Natural killer cell (primary cell): ENCODE data around the gene PHF3. TPM values are rescaled to one million over a fixed set of nuclear protein-coding genes. Genes with fewer than 3 reads are reported as not detected.

Experiments used
- ATAC-seq, 3 donors: fragments of 150-1000 bp in 2 of 3; fragments of 200-7000 bp in 1 of 3; cut with Tn5 transposase; 1 replicate in 1 of 3; 2 replicates in 2 of 3; pipeline ENCODE4 v1.10.0; 2021; ENCODE audit warnings: mild to moderate bottlenecking in 2 of 3, moderate library complexity in 2 of 3
- DNase-seq, 2 donors: peaks; one replicate each; pipeline versions ENCODE4 v3.0.0 to v3.0.0-alpha.2; 2013 to 2021; ENCODE audit warnings: mixed read lengths in 1 of 2
- H3K27ac ChIP-seq: one replicate; pipeline ENCODE4 v1.5.1; 2013; ENCODE audit warnings: mild to moderate bottlenecking, low read length
- H3K27me3 ChIP-seq: one replicate; pipeline ENCODE4 v1.6.1; 2013; ENCODE audit warnings: low read length; ENCODE audit not compliant: control insufficient read depth, insufficient read depth
- H3K36me3 ChIP-seq: one replicate; pipeline ENCODE4 v1.6.1; 2013; ENCODE audit warnings: low read length; ENCODE audit not compliant: control insufficient read depth, insufficient read depth
- H3K4me1 ChIP-seq: one replicate; pipeline ENCODE4 v1.6.1; 2013; ENCODE audit warnings: low read length; ENCODE audit not compliant: control insufficient read depth, insufficient read depth
- H3K4me3 ChIP-seq: one replicate; pipeline ENCODE4 v1.5.1; 2013; ENCODE audit warnings: low read length
- H3K9me3 ChIP-seq: one replicate; pipeline ENCODE4 v1.6.1; 2013; ENCODE audit warnings: low read length; ENCODE audit not compliant: control insufficient read depth, insufficient read depth
- H3K27ac Mint-ChIP-seq, 2 donors: one replicate each; pipeline ENCODE4 v1.8.0; 2022; ENCODE audit warnings: mild to moderate bottlenecking in 2 of 2, mixed read lengths in 2 of 2, moderate library complexity in 1 of 2
- H3K27me3 Mint-ChIP-seq, 2 donors: one replicate each; pipeline ENCODE4 v1.8.0; 2022; ENCODE audit warnings: low read depth in 2 of 2, mixed read lengths in 2 of 2
- H3K36me3 Mint-ChIP-seq: one replicate; pipeline ENCODE4 v1.8.0; 2022; ENCODE audit warnings: mixed read lengths
- H3K4me1 Mint-ChIP-seq, 2 donors: one replicate each; pipeline ENCODE4 v1.8.0; 2022; ENCODE audit warnings: mixed read lengths in 2 of 2
- H3K4me3 Mint-ChIP-seq: one replicate; pipeline ENCODE4 v1.8.0; 2022; ENCODE audit warnings: mild to moderate bottlenecking, moderate library complexity, mixed read lengths
- H3K9me3 Mint-ChIP-seq, 2 donors: one replicate each; pipeline ENCODE4 v1.8.0; 2022; ENCODE audit warnings: mixed read lengths in 2 of 2
- WGBS: methylation state at CpG from one replicate; pipeline ENCODE4 v1.1.7; 2013; ENCODE audit warnings: missing lambda C conversion rate; ENCODE audit not compliant: insufficient coverage; 5-methylcytosine and 5-hydroxymethylcytosine counted together
- intact Hi-C: fragments of 100-400 bp; cut with micrococcal nuclease; formaldehyde crosslinking; loops from one replicate; pipeline ENCODE4 v1.14.2; 2022
- total RNA-seq, 4 donors: library from RNA; stranded (reverse); fragments of 120-200 nt in 1 of 4; gene quantifications; one replicate each; pipeline versions ENCODE4 v1.2.3 to v1.2.4, GENCODE V29; 2013 to 2022
- TF ChIP-seq, protein P1 (sequence below): fragments of 200-600 bp; IDR thresholded peaks from one replicate; pipeline ENCODE4 v1.8.0; 2022; ENCODE audit warnings: antibody characterized with exemption

The PHF3 gene
- total RNA-seq, 3 donors from 2014 or later (not counting 1 experiment from before 2014, with no cell fraction given): 80.2 to 84.4 (median 84.0) TPM

DNA sequence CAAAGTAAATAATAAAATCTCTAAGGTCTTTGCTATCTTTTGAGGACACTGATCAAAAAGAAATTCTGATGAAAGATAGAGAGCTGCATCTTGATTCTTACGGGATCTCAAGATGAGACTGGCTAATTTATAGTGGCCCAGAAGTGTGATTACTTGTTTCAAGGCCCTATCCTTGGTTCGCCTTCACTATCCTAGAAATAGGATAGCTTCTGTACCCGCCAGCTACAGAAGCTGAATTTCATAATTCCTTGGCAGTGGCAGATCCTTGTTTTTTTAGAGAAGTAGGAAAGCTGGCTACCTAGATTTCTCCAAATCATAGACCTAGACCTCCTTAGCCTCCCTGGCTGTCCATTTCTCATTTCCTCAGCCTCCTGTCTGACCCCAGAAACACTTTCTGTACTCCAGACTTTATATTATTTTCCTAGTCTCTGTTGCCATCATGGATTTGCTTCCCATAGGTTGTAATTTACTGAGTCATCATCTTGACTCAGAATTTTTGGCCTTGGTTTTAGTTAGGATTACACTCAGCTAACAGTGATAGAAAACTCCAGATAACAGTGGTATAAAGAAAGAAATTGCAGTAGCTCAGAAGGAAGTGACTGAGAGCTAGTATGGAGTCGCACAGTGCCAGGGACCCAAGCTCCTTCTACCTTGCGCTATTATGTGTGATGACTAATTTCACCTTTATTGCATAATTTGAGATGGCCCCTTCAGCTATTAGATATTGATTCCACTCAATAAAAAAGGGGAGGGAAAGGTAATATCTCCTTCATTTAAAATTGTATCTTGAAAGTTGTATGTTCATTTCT, 27.7 kb downstream of the PHF3 start:
- WGBS: 97% methylated on average over 3 of the region's 5 CpGs
- TF ChIP-seq, protein P1, sequence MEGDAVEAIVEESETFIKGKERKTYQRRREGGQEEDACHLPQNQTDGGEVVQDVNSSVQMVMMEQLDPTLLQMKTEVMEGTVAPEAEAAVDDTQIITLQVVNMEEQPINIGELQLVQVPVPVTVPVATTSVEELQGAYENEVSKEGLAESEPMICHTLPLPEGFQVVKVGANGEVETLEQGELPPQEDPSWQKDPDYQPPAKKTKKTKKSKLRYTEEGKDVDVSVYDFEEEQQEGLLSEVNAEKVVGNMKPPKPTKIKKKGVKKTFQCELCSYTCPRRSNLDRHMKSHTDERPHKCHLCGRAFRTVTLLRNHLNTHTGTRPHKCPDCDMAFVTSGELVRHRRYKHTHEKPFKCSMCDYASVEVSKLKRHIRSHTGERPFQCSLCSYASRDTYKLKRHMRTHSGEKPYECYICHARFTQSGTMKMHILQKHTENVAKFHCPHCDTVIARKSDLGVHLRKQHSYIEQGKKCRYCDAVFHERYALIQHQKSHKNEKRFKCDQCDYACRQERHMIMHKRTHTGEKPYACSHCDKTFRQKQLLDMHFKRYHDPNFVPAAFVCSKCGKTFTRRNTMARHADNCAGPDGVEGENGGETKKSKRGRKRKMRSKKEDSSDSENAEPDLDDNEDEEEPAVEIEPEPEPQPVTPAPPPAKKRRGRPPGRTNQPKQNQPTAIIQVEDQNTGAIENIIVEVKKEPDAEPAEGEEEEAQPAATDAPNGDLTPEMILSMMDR: no peak
- peaks cover 4% of the 10 kb centered on the region for H3K4me1 ChIP-seq
- H3K36me3 ChIP-seq: no peaks in the 10 kb centered on the region
- ATAC-seq: no peak
- H3K4me3 ChIP-seq: no peak overlapping the region
- H3K9me3 ChIP-seq: no peaks in the 10 kb centered on the region
- H3K27ac Mint-ChIP-seq: peak overlapping the region; percentile 14 to 55
- no peaks in the 10 kb centered on the region for H3K9me3 Mint-ChIP-seq
- no peaks in the 10 kb centered on the region for H3K27me3 ChIP-seq
- H3K36me3 Mint-ChIP-seq: no peaks in the 10 kb centered on the region
- H3K27me3 Mint-ChIP-seq: no peaks in the 10 kb centered on the region
- H3K27ac ChIP-seq: no peak overlapping the region
- H3K4me1 Mint-ChIP-seq: peaks cover 56 to 59% of the 10 kb centered on the region in 2 donors
- DNase-seq: no peak
- intact Hi-C loops: no loop called here
- no peak overlapping the region for H3K4me3 Mint-ChIP-seq

DNA sequence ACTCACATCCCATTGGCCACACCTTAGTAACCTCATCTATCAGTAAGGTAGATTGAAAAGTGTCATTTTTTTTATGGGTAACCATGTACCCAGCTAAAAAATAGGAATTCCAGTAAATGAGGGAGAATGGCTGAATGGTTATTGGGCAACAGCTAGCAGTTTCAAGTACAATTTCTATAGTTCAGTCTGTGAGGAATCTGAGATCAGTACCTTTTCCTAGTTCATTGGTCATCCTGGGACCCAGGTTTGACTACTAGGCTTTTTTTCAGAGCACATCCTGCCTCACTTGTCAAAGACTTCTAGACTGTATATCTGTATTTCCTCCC, 28.3 kb downstream of the PHF3 start:
- ATAC-seq: no peak
- Mint-ChIP-seq H3K4me3 (no peak overlapping the region), H3K9me3 (no peaks in the 10 kb centered on the region), H3K27me3 (no peaks in the 10 kb centered on the region), H3K4me1 (peaks cover 54 to 55% of the 10 kb centered on the region in 2 donors), H3K36me3 (no peaks in the 10 kb centered on the region), H3K27ac (peak overlapping the region in 1 of 2 donors; percentile 14)
- intact Hi-C loops: no loop called here
- Histone ChIP-seq H3K27ac (no peak overlapping the region), H3K27me3 (no peaks in the 10 kb centered on the region), H3K9me3 (no peaks in the 10 kb centered on the region), H3K4me3 (no peak overlapping the region), H3K36me3 (no peaks in the 10 kb centered on the region), H3K4me1 (peaks cover 4% of the 10 kb centered on the region)
- TF ChIP-seq, protein P1: no peak
- DNase-seq: no peak

DNA sequence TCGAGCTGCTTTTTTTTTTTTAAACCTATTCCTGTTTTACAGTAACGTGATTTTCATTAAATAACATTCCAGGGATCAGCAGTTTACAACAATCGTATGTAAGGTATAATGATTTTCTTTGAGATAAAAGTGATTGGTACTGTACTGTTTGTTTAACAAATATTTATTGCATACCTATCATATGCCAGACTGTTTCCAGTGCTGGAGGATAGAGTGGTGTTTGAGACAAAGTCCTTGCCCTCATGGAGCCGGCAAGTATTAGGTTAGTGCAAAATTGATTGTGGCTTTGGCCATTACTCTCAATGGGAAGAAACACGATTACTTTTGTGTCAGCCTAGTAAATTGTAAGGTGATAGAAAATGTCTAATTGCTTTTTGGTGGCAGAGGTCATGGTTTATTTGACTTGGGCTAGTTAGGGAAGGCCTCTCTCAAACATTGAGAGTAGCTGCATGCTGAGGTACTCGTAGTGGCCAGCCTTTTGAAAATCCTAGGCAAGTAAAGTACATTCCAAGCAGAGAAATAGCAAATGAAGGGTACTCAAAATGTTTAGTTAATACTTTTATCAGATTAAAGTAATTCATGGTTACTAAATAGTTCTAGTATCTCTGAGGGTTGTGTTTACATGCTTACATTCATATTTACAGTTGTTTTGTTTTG, 35.6 kb downstream of the PHF3 start:
- 63% methylated on average over 3 of the region's 6 CpGs for WGBS
- TF ChIP-seq, protein P1: no peak
- no peaks in the 10 kb centered on the region for H3K27me3 ChIP-seq
- no peak overlapping the region for H3K27ac ChIP-seq
- no peaks in the 10 kb centered on the region for H3K4me1 ChIP-seq
- Mint-ChIP-seq H3K27me3 (no peaks in the 10 kb centered on the region), H3K36me3 (no peaks in the 10 kb centered on the region), H3K9me3 (no peaks in the 10 kb centered on the region), H3K27ac (no peak overlapping the region), H3K4me3 (no peak overlapping the region), H3K4me1 (peaks cover 18 to 45% of the 10 kb centered on the region in 2 donors)
- no peaks in the 10 kb centered on the region for H3K36me3 ChIP-seq
- DNase-seq: no peak
- no peaks in the 10 kb centered on the region for H3K9me3 ChIP-seq
- no peak overlapping the region for H3K4me3 ChIP-seq
- no peak for ATAC-seq
- intact Hi-C loops: loop anchor here (10.0 kb wide), 1 partner anchor 76 kb away; no protein-coding TSS in a partner anchor
